Fibroblast of lung (primary cell): ENCODE measurements around the gene SMAD5. TPM values are rescaled to one million over a fixed set of nuclear protein-coding genes. Genes with fewer than 3 reads are reported as not detected.

Experiments used
- DNase-seq, 2 donors: peaks; one replicate each; pipeline versions ENCODE4 v3.0.0 to v3.0.0-alpha.2; 2010; ENCODE audit warnings: low read depth in 2 of 2
- H2AFZ ChIP-seq: 2 replicates; pipeline ENCODE4 v1.5.1; 2012; ENCODE audit warnings: low read length, control low read depth, inconsistent platforms
- H3K27ac ChIP-seq: 2 replicates; pipeline ENCODE4 v1.5.1; 2011; ENCODE audit warnings: low read length, control low read depth; ENCODE audit not compliant: insufficient read depth
- H3K27me3 ChIP-seq: 2 replicates; pipeline ENCODE4 v1.5.1; 2011; ENCODE audit warnings: mild to moderate bottlenecking, low read length; ENCODE audit not compliant: control insufficient read depth, insufficient read depth
- H3K36me3 ChIP-seq: 2 replicates; pipeline ENCODE4 v1.5.1; 2011; ENCODE audit warnings: low read length; ENCODE audit not compliant: control insufficient read depth, insufficient read depth
- H3K4me1 ChIP-seq: 2 replicates; pipeline ENCODE4 v1.5.1; 2011; ENCODE audit warnings: low read length; ENCODE audit not compliant: control insufficient read depth, insufficient read depth; ENCODE audit errors: extremely low read depth
- H3K4me2 ChIP-seq: 2 replicates; pipeline ENCODE4 v1.5.1; 2011; ENCODE audit warnings: low read length, control low read depth; ENCODE audit not compliant: insufficient read depth; ENCODE audit errors: extremely low read depth
- H3K4me3 ChIP-seq, 4 experiments: fragments of 200-600 bp in 1 of 4; sonication (generic) in 1 of 4; replicated peaks in 1 of 4; 2 replicates each; pipeline ENCODE4 v1.5.1; 2011 to 2016; ENCODE audit warnings: low read length in 4 of 4, low read depth in 3 of 4, mild to moderate bottlenecking in 3 of 4, control low read depth in 2 of 4, inconsistent platforms in 1 of 4, mixed read lengths in 1 of 4; ENCODE audit not compliant: insufficient read depth in 1 of 4; ENCODE audit errors: control extremely low read depth in 1 of 4
- H3K79me2 ChIP-seq: 2 replicates; pipeline ENCODE4 v1.5.1; 2012; ENCODE audit warnings: mild to moderate bottlenecking, low read length, inconsistent platforms; ENCODE audit not compliant: control insufficient read depth, insufficient read depth
- H3K9ac ChIP-seq: 2 replicates; pipeline ENCODE4 v1.5.1; 2011; ENCODE audit warnings: mild to moderate bottlenecking, low read length, control low read depth; ENCODE audit not compliant: insufficient read depth
- H3K9me3 ChIP-seq: 2 replicates; pipeline ENCODE4 v1.5.1; 2012; ENCODE audit warnings: low read depth, low read length; ENCODE audit not compliant: control insufficient read depth, insufficient read depth
- H4K20me1 ChIP-seq: 2 replicates; pipeline ENCODE4 v1.5.1; 2011; ENCODE audit warnings: low read length; ENCODE audit not compliant: control insufficient read depth, insufficient read depth; ENCODE audit errors: extremely low read depth
- EZH2 ChIP-seq: IDR thresholded peaks from 2 replicates; pipeline ENCODE4 v1.5.1; 2012; ENCODE audit warnings: low read length, control low read depth, mild to moderate bottlenecking; ENCODE audit errors: missing control alignments
- polyA plus RNA-seq, 2 donors: library from polyadenylated mRNA; depleted of rRNA in 1 of 2; stranded (reverse) in 1 of 2; unstranded in 1 of 2; fragments of >200 nt; gene quantifications; 2 replicates each; pipeline ENCODE4 v1.2.1, GENCODE V29; 2011 to 2012; ENCODE audit warnings: missing spikeins in 1 of 2
- total RNA-seq: library from RNA; depleted of rRNA; stranded (reverse); fragments of >200 nt; gene quantifications from 2 replicates; pipeline ENCODE4 v1.2.1, GENCODE V29; 2014
- TF ChIP-seq, protein P1 (sequence below), 2 donors: IDR thresholded peaks in 1 of 2; conservative IDR thresholded peaks in 1 of 2; 1 replicate in 1 of 2; 2 replicates in 1 of 2; pipeline ENCODE4 v1.5.1; 2011 to 2012; ENCODE audit warnings: low read length in 2 of 2, control low read depth in 1 of 2, inconsistent platforms in 1 of 2, low read depth in 1 of 2, mild to moderate bottlenecking in 1 of 2

The SMAD5 gene
- total and polyA plus RNA-seq, 2 donors (not counting 1 experiment from before 2014, with no cell fraction given) = 44.3 to 128 TPM

DNA sequence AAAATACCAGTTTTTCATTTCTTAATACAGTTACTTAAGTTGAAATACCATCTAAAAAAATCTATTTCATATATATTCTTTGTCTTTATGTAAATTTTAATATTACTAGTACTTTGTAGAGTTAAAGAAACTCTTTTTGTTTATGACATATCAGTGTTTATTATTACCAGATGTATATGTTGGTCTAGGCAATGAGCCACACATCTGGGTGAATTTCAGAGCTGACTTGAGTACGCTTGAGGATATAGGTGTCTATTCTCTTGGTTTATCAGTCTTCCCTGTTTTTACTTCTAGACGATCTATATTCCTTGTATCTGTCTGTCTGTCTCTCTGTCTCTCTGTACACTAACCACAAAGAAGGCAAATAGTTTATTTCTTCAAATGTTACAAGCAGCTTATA, 2.9 kb downstream of the SMAD5 start:
- H3K4me1 ChIP-seq = peaks cover 8% of the 10 kb centered on the region
- H3K79me2 ChIP-seq = peaks cover 77% of the 10 kb centered on the region
- TF ChIP-seq EZH2 = no peak
- TF ChIP-seq, protein P1, sequence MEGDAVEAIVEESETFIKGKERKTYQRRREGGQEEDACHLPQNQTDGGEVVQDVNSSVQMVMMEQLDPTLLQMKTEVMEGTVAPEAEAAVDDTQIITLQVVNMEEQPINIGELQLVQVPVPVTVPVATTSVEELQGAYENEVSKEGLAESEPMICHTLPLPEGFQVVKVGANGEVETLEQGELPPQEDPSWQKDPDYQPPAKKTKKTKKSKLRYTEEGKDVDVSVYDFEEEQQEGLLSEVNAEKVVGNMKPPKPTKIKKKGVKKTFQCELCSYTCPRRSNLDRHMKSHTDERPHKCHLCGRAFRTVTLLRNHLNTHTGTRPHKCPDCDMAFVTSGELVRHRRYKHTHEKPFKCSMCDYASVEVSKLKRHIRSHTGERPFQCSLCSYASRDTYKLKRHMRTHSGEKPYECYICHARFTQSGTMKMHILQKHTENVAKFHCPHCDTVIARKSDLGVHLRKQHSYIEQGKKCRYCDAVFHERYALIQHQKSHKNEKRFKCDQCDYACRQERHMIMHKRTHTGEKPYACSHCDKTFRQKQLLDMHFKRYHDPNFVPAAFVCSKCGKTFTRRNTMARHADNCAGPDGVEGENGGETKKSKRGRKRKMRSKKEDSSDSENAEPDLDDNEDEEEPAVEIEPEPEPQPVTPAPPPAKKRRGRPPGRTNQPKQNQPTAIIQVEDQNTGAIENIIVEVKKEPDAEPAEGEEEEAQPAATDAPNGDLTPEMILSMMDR (conservative IDR thresholded peaks at IDR 0.05 in 1 of 2, IDR thresholded peaks at IDR 0.05 in 1 of 2; ENCODE audit: low read depth in 1 of 2, low read length in 2 of 2) = no peak
- H2AFZ ChIP-seq = no peak overlapping the region
- H3K36me3 ChIP-seq = no peaks in the 10 kb centered on the region
- peak overlapping the region; percentile 76 for H3K4me2 ChIP-seq
- peaks cover 3% of the 10 kb centered on the region for H4K20me1 ChIP-seq
- H3K27ac ChIP-seq = no peak overlapping the region
- peak overlapping the region in 2 of 4 experiments; percentile 81 to 83 for H3K4me3 ChIP-seq
- H3K27me3 ChIP-seq = no peaks in the 10 kb centered on the region
- H3K9ac ChIP-seq = no peak overlapping the region
- H3K9me3 ChIP-seq = no peaks in the 10 kb centered on the region
- peak in 1 of 2 donors; percentile 44 for DNase-seq

DNA sequence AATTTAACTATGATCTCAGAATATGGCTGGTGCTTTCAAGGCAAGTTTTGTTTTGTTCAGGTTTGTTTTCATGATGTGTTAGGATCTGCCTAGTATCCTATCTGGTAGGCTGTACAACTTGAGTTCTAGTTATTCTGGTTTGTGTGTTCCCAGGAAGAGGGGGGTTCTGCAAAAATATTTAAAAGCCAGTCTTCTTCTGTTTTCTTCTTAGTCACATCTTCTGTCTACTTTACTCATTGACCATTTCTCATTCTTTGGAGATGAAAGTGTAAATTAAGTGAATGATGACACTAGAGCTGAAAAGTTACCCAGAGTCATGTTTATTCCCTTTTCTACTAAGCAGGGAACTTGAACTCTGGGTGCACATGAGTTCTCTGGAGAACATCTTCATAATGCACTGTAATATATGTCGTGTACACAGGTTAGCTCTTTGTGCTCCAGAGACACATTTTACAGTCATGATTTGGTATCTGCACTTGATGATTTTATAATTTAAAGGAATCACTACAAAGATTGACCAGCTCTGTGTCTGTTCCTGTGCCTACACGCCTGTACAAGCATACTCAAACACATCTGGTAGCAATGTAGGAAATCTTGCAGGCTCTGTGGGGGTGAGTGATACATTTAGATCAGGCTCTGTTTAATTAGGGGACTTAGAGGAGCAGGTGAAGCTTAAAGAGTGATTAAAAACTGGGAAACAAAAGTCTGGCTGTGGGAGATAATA, 5.0 kb downstream of the SMAD5 start:
- no peaks in the 10 kb centered on the region for H3K36me3 ChIP-seq
- no peak for DNase-seq
- H3K9me3 ChIP-seq = no peaks in the 10 kb centered on the region
- no peak overlapping the region for H2AFZ ChIP-seq
- no peak for TF ChIP-seq EZH2
- TF ChIP-seq, protein P1 (conservative IDR thresholded peaks at IDR 0.05 in 1 of 2, IDR thresholded peaks at IDR 0.05 in 1 of 2; ENCODE audit: low read depth in 1 of 2, low read length in 2 of 2) = no peak
- no peaks in the 10 kb centered on the region for H3K27me3 ChIP-seq
- H4K20me1 ChIP-seq = peaks cover 4% of the 10 kb centered on the region
- no peak overlapping the region for H3K27ac ChIP-seq
- H3K4me2 ChIP-seq = no peak overlapping the region
- no peak overlapping the region for H3K4me3 ChIP-seq
- H3K4me1 ChIP-seq = peaks cover 5% of the 10 kb centered on the region
- peaks cover 98% of the 10 kb centered on the region for H3K79me2 ChIP-seq
- H3K9ac ChIP-seq = no peak overlapping the region

DNA sequence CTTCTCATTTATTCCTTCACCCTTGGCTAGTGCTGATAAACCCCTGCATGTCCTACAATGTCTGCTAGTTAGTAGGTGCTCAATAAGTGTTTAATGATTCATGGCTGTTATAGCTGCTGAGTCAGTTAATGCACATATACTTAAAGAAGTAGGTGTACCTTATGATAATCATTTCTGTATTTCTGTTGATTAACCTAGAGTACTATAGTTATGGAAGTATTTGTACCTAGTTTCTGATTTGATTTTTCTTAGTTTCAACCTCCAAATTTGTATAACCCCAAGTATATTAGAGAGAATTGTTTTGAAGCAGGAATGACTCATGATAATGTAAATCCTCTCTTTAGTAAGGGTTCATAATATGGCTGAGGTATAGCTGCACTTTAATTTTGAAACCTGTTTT, 8.9 kb downstream of the SMAD5 start:
- no peak overlapping the region for H3K9ac ChIP-seq
- no peaks in the 10 kb centered on the region for H3K9me3 ChIP-seq

More for the DNA sequence above, 8.9 kb downstream of the SMAD5 start:
- Histone ChIP-seq H3K27me3 (no peaks in the 10 kb centered on the region), H3K79me2 (peaks cover 97% of the 10 kb centered on the region), H3K27ac (no peak overlapping the region), H3K4me1 (no peaks in the 10 kb centered on the region), H3K4me3 (no peak overlapping the region), H2AFZ (no peak overlapping the region), H3K4me2 (no peak overlapping the region), H4K20me1 (peaks cover 1% of the 10 kb centered on the region), H3K36me3 (no peaks in the 10 kb centered on the region)
- DNase-seq = no peak
- TF ChIP-seq, protein P1 (conservative IDR thresholded peaks at IDR 0.05 in 1 of 2, IDR thresholded peaks at IDR 0.05 in 1 of 2; ENCODE audit: low read depth in 1 of 2, low read length in 2 of 2) = no peak
- no peak for TF ChIP-seq EZH2
